WI38 (cell line): ENCODE results near the gene ZBED1.
"Not testable (repeated sequence)": the region's sequence is repeated elsewhere in the genome, so short reads cannot be mapped to it uniquely, and the experiment has no call there.

Experiments used
- H3K4me3 ChIP-seq: 2 replicates; pipeline ENCODE4 v1.5.1; 2011; ENCODE audit warnings: low read depth, mild to moderate bottlenecking, control low read depth, low read length
- CTCF ChIP-seq: IDR thresholded peaks from 2 replicates; pipeline ENCODE4 v1.5.1; 2012; ENCODE audit warnings: low read depth, mild to moderate bottlenecking, control low read depth, low read length

ZBED1 gene

GRCh38 chrX:2541603-2542002, 40.8 kb upstream of the ZBED1 start:
- no peak for TF ChIP-seq CTCF
- H3K4me3 ChIP-seq = no peak overlapping the region

GRCh38 chrX:2540426-2540947, 39.7 kb upstream of the ZBED1 start:
- TF ChIP-seq CTCF = no peak
- no peak overlapping the region for H3K4me3 ChIP-seq

GRCh38 chrX:2539586-2539985, 38.8 kb upstream of the ZBED1 start:
- no peak overlapping the region for H3K4me3 ChIP-seq
- no peak for TF ChIP-seq CTCF

- TF ChIP-seq CTCF = no peak
- no peak overlapping the region for H3K4me3 ChIP-seq
These were observed 37.4 kb upstream of the ZBED1 start for GRCh38 chrX:2538031-2538757.

- no peak overlapping the region for H3K4me3 ChIP-seq
- TF ChIP-seq CTCF = no peak
These were observed 36.2 kb upstream of the ZBED1 start for GRCh38 chrX:2536974-2537373.

- no peak for TF ChIP-seq CTCF
- no peak overlapping the region for H3K4me3 ChIP-seq
These were observed 35.4 kb upstream of the ZBED1 start for GRCh38 chrX:2536141-2536540.

- H3K4me3 ChIP-seq = not testable (repeated sequence)
These were observed 33.7 kb upstream of the ZBED1 start for GRCh38 chrX:2534261-2535021.
